Measurements from ENCODE around the gene ZNF674. TPM values are rescaled to one million over a fixed set of nuclear protein-coding genes. Genes with fewer than 3 reads are reported as not detected.
"Not testable (repeated sequence)": the region's sequence is repeated elsewhere in the genome, so short reads cannot be mapped to it uniquely, and the experiment has no call there.

Gene ZNF674
- total RNA-seq, 1 donor from 2014 or later = 5.7 TPM

- H3K4me3 Mint-ChIP-seq = no peak overlapping the region
- H3K9me3 Mint-ChIP-seq = peaks cover 44% of the 10 kb centered on the region
- no peak overlapping the region for H3K27ac Mint-ChIP-seq
- no peak for TF ChIP-seq CTCF (IDR thresholded peaks at IDR 0.05; ENCODE audit: unreplicated experiment)
- peaks cover 44% of the 10 kb centered on the region for H3K36me3 Mint-ChIP-seq
- H3K4me1 Mint-ChIP-seq = no peaks in the 10 kb centered on the region
- no peaks in the 10 kb centered on the region for H3K27me3 Mint-ChIP-seq (ENCODE audit: low read depth)
- no peak for DNase-seq (ENCODE audit: low spot score in 2 of 2, unreplicated experiment in 2 of 2)
These were observed 39.1 kb downstream of the ZNF674 start for GRCh38 chrX:46506076-46506475.

DNA sequence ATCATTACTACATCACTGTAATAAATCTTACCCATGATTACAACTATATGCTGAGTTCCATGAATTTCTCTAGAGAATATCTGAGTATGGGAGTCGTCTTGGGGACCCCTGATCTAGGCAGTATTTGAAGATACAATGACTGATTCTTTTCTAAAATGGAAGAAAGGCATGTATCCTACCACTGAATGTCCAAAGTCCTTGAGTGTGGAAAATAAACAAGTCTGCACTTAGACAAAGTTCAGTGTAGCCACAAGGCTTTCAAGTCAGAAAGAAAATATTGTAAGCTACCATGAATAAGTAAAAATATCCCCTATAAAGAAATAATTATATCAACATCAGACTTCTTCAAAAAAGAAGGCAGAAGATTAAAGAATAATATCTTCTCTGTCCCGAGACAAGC is 42.4 kb downstream of the ZNF674 start:
- no peak for DNase-seq (ENCODE audit: low spot score in 2 of 2, unreplicated experiment in 2 of 2)
- Mint-ChIP-seq H3K4me3 (no peak overlapping the region), H3K4me1 (no peaks in the 10 kb centered on the region), H3K27ac (no peak overlapping the region), H3K36me3 (peaks cover 64% of the 10 kb centered on the region), H3K27me3 (ENCODE audit: low read depth) (no peaks in the 10 kb centered on the region), H3K9me3 (peaks cover 57% of the 10 kb centered on the region)
- no peak for TF ChIP-seq CTCF (IDR thresholded peaks at IDR 0.05; ENCODE audit: unreplicated experiment)

DNA sequence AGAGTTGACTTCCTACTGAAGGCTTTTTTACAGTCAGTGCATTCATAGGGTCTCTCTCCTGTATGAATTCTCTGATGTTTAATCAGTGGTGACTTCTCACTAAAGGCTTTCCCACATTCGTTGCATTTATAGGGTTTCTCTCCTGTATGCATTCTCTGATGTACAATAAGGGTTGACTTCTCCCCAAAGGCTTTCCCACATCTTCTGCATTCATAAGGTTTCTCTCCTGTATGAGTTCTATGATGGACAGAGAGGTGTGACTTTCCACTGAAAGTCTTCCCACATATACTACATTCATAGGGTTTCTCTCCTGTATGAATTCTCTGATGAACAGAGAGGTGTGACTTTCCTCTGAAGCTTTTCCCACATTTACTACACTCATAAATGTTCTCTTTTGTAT is 45.2 kb downstream of the ZNF674 start:
- H3K27me3 Mint-ChIP-seq (ENCODE audit: low read depth) = no peaks in the 10 kb centered on the region
- peaks cover 61% of the 10 kb centered on the region for H3K9me3 Mint-ChIP-seq
- DNase-seq (ENCODE audit: low spot score in 2 of 2, unreplicated experiment in 2 of 2) = no peak
- H3K27ac Mint-ChIP-seq = no peak overlapping the region
- H3K4me3 Mint-ChIP-seq = no peak overlapping the region
- peaks cover 66% of the 10 kb centered on the region for H3K36me3 Mint-ChIP-seq
- no peak for TF ChIP-seq CTCF (IDR thresholded peaks at IDR 0.05; ENCODE audit: unreplicated experiment)
- no peaks in the 10 kb centered on the region for H3K4me1 Mint-ChIP-seq

DNA sequence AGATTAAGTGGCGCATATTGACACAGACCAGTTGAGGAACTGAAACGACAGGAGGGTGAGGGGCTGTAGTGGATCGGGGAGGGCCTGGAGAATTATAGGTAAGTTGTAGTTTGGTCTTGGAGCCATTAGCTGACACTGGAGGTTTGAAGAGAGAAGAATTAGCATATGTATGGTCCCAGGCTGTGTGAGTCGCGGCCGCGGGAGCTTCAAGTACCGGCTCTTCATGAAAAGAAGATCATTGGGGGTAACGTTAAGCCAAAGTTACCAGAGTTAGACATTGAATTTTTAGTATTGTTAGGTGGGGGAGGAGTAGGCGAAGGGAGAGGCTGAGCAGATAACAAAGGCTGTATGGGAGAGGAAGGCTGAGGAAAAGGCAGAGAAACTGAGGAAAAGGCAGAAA is 56.5 kb downstream of the ZNF674 start:
- Mint-ChIP-seq H3K9me3 (peaks cover 76% of the 10 kb centered on the region), H3K4me1 (no peaks in the 10 kb centered on the region), H3K27me3 (ENCODE audit: low read depth) (no peaks in the 10 kb centered on the region), H3K27ac (no peak overlapping the region), H3K36me3 (peaks cover 76% of the 10 kb centered on the region), H3K4me3 (no peak overlapping the region)
- DNase-seq (ENCODE audit: low spot score in 2 of 2, unreplicated experiment in 2 of 2) = no peak
- TF ChIP-seq CTCF (IDR thresholded peaks at IDR 0.05; ENCODE audit: unreplicated experiment) = no peak

- Mint-ChIP-seq H3K4me3 (no peak overlapping the region), H3K36me3 (peaks cover 85% of the 10 kb centered on the region), H3K4me1 (no peaks in the 10 kb centered on the region), H3K27me3 (ENCODE audit: low read depth) (no peaks in the 10 kb centered on the region), H3K9me3 (peaks cover 81% of the 10 kb centered on the region), H3K27ac (no peak overlapping the region)
- no peak for DNase-seq (ENCODE audit: low spot score in 2 of 2, unreplicated experiment in 2 of 2)
- TF ChIP-seq CTCF (IDR thresholded peaks at IDR 0.05; ENCODE audit: unreplicated experiment) = no peak
These were observed 59.3 kb downstream of the ZNF674 start for GRCh38 chrX:46485897-46486296.

- not testable (repeated sequence) for H3K27ac Mint-ChIP-seq; DNase-seq (ENCODE audit: low spot score in 2 of 2, unreplicated experiment in 2 of 2); H3K4me1 Mint-ChIP-seq; H3K4me3 Mint-ChIP-seq; H3K27me3 Mint-ChIP-seq (ENCODE audit: low read depth)
- Mint-ChIP-seq H3K9me3 (peaks cover 50% of the 10 kb centered on the region), H3K36me3 (peaks cover 45% of the 10 kb centered on the region)
These were observed 66.6 kb downstream of the ZNF674 start for GRCh38 chrX:46478634-46479033.

All from mesothelial cell of epicardium (in vitro differentiated cells).